GM23338 (cell line): ENCODE results near the gene ST6GALNAC4. TPM values are rescaled to one million over a fixed set of nuclear protein-coding genes. Genes with fewer than 3 reads are reported as not detected.

Experiments used
- ATAC-seq: fragments of 200-7000 bp; cut with Tn5 transposase; 3 replicates; pipeline ENCODE4 v1.9.1; 2020
- DNase-seq: peaks from one replicate; pipeline ENCODE4 v3.0.0-alpha.2; 2015; ENCODE audit warnings: low spot score
- H2AFZ ChIP-seq: fragments of 200-600 bp; sonication (generic); 2 replicates; pipeline ENCODE4 v1.8.0; 2016; ENCODE audit warnings: antibody characterized with exemption, mild to moderate bottlenecking, moderate library complexity
- H3F3A ChIP-seq: fragments of 200-600 bp; sonication (generic); replicated peaks from 2 replicates; pipeline ENCODE4 v1.8.0; 2017; ENCODE audit warnings: antibody characterized with exemption, mixed run types, low read depth
- H3K27ac ChIP-seq: fragments of 200-600 bp; sonication (generic); 2 replicates; pipeline ENCODE4 v1.6.1; 2016; ENCODE audit warnings: low read depth
- H3K27me3 ChIP-seq: fragments of 200-600 bp; sonication (generic); 2 replicates; pipeline ENCODE4 v1.8.0; 2016; ENCODE audit warnings: mild to moderate bottlenecking, mixed run types, moderate library complexity; ENCODE audit not compliant: insufficient read depth
- H3K36me3 ChIP-seq: fragments of 200-600 bp; sonication (generic); 2 replicates; pipeline ENCODE4 v1.8.0; 2016; ENCODE audit warnings: mild to moderate bottlenecking; ENCODE audit not compliant: insufficient read depth
- H3K4me1 ChIP-seq: fragments of 200-600 bp; sonication (generic); 2 replicates; pipeline ENCODE4 v1.8.0; 2016; ENCODE audit warnings: mild to moderate bottlenecking, moderate library complexity; ENCODE audit not compliant: insufficient read depth
- H3K4me2 ChIP-seq: fragments of 200-600 bp; sonication (generic); 2 replicates; pipeline ENCODE4 v1.7.1; 2017; ENCODE audit warnings: mixed run types
- H3K4me3 ChIP-seq: fragments of 200-600 bp; sonication (generic); 2 replicates; pipeline ENCODE4 v1.6.1; 2016; ENCODE audit warnings: mixed run types
- H3K79me2 ChIP-seq: fragments of 200-600 bp; sonication (generic); replicated peaks from 2 replicates; pipeline ENCODE4 v1.8.0; 2017; ENCODE audit warnings: mild to moderate bottlenecking; ENCODE audit not compliant: insufficient read depth
- H3K9me2 ChIP-seq: fragments of 200-600 bp; sonication (generic); 2 replicates; pipeline ENCODE4 v1.8.0; 2017; ENCODE audit not compliant: insufficient read depth
- H4K20me1 ChIP-seq: fragments of 200-600 bp; sonication (generic); replicated peaks from 2 replicates; pipeline ENCODE4 v1.8.0; 2017; ENCODE audit warnings: mild to moderate bottlenecking; ENCODE audit not compliant: insufficient read depth
- H3K27ac Mint-ChIP-seq: 2 replicates; pipeline ENCODE4 v1.8.0; 2020; ENCODE audit warnings: inconsistent platforms, mild to moderate bottlenecking, moderate library complexity, mixed read lengths
- H3K27me3 Mint-ChIP-seq: 3 replicates; pipeline ENCODE4 v1.8.0; 2022; ENCODE audit warnings: low read depth, mild to moderate bottlenecking, moderate library complexity, mixed read lengths, inconsistent platforms; ENCODE audit not compliant: insufficient read depth, poor library complexity
- H3K36me3 Mint-ChIP-seq: 3 replicates; pipeline ENCODE4 v1.8.0; 2021; ENCODE audit warnings: low read depth, mild to moderate bottlenecking, inconsistent platforms, moderate library complexity, mixed read lengths
- H3K4me1 Mint-ChIP-seq: 3 replicates; pipeline ENCODE4 v1.8.0; 2020; ENCODE audit warnings: mild to moderate bottlenecking, inconsistent platforms, mixed read lengths
- H3K4me3 Mint-ChIP-seq: 3 replicates; pipeline ENCODE4 v1.8.0; 2021; ENCODE audit warnings: moderate library complexity, mild to moderate bottlenecking, inconsistent platforms, mixed read lengths
- H3K9me3 Mint-ChIP-seq: 3 replicates; pipeline ENCODE4 v1.8.0; 2020; ENCODE audit warnings: moderate library complexity, mild to moderate bottlenecking, inconsistent platforms, mixed read lengths
- CREB1 ChIP-seq: fragments of 250-450 bp; sonication (Bioruptor Pico); IDR thresholded peaks from 2 replicates; pipeline ENCODE4 v1.5.0; 2020; ENCODE audit warnings: low read depth, mild to moderate bottlenecking, moderate library complexity
- EZH2 ChIP-seq: fragments of 200-600 bp; sonication (generic); IDR thresholded peaks from one replicate; pipeline ENCODE4 v1.8.0; 2017; ENCODE audit warnings: antibody characterized with exemption, mild to moderate bottlenecking, low read depth; ENCODE audit not compliant: unreplicated experiment
- EZH2phosphoT487 ChIP-seq: fragments of 200-600 bp; sonication (generic); IDR thresholded peaks from one replicate; pipeline ENCODE4 v1.8.1; 2018; ENCODE audit warnings: antibody characterized with exemption; ENCODE audit not compliant: unreplicated experiment
- JUNB ChIP-seq: IDR thresholded peaks from one replicate; pipeline ENCODE4 v1.6.1; 2016; ENCODE audit warnings: antibody characterized with exemption; ENCODE audit not compliant: unreplicated experiment
- NANOG ChIP-seq: IDR thresholded peaks from 2 replicates; pipeline ENCODE4 v1.6.1; 2016; ENCODE audit warnings: antibody characterized with exemption, borderline replicate concordance
- POLR2AphosphoS5 ChIP-seq: IDR thresholded peaks from 2 replicates; pipeline ENCODE4 v1.6.1; 2016; ENCODE audit warnings: antibody characterized with exemption, low read depth
- STAT1 ChIP-seq: IDR thresholded peaks from one replicate; pipeline ENCODE4 v1.6.1; 2016; ENCODE audit warnings: antibody characterized with exemption; ENCODE audit not compliant: unreplicated experiment
- ZNF114 ChIP-seq: fragments of 250-450 bp; sonication (Bioruptor Pico); IDR thresholded peaks from 2 replicates; pipeline ENCODE4 v1.5.0; 2020; ENCODE audit warnings: mild to moderate bottlenecking, moderate library complexity
- ZNF331 ChIP-seq: fragments of 250-450 bp; sonication (Bioruptor Pico); IDR thresholded peaks from 2 replicates; pipeline ENCODE4 v1.5.0; 2020; ENCODE audit warnings: low read depth, mild to moderate bottlenecking, moderate library complexity
- polyA plus RNA-seq: library from polyadenylated mRNA; unstranded; fragments of >200 nt; fragmentation: Nextera tagmentation; extraction: Ambion mirVana; gene quantifications from 2 replicates; pipeline ENCODE4 v1.2.1, GENCODE V29; 2016
- total RNA-seq: library from RNA; depleted of rRNA; stranded (reverse); fragments of >200 nt; shearing (Covaris generic); gene quantifications from 2 replicates; pipeline ENCODE4 v1.2.3, GENCODE V29; 2014
- TF ChIP-seq, protein P1 (sequence below): IDR thresholded peaks from 2 replicates; pipeline ENCODE4 v1.6.1; 2016; ENCODE audit warnings: antibody characterized with exemption
- TF ChIP-seq, protein P2 (sequence below): IDR thresholded peaks from one replicate; pipeline ENCODE4 v1.6.1; 2018; ENCODE audit warnings: antibody characterized with exemption; ENCODE audit not compliant: unreplicated experiment
- TF ChIP-seq, protein P3 (sequence below): fragments of 250-450 bp; sonication (Bioruptor Pico); IDR thresholded peaks from 2 replicates; pipeline ENCODE4 v1.5.0; 2020; ENCODE audit warnings: mild to moderate bottlenecking, moderate library complexity
- TF ChIP-seq, protein P4 (sequence below), 2 experiments: fragments of 200-600 bp in 1 of 2; sonication (generic) in 1 of 2; conservative IDR thresholded peaks; 2 replicates each; pipeline versions ENCODE4 v1.5.1 to v1.6.1; 2016 to 2017; ENCODE audit warnings: antibody characterized with exemption in 2 of 2, low read depth in 2 of 2, mild to moderate bottlenecking in 2 of 2, moderate library complexity in 1 of 2

The ST6GALNAC4 gene
- total and polyA plus RNA-seq, 2 experiments from 2014 or later = 8.1 to 35.3 TPM

DNA sequence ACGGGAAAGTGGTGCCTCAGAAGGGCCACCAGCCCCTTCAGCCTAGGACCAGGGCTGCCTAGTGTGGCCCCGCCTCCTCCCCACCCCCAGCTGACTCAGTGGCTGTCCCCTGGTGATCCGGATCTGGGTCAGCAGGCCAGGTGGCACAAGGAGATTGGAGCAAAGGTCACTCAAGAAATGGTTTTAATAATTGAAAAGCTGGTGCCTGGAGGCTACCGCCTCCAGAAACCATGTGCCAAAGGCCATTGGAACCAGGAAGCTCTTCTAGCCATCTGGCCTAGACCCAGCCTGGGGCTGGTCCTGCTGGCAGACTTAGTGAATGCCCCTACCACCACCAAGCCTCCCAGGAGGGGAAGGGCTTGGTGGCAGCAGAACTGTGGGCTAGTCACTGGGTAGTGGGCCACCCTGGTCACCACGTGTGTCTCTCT is 1.5 kb downstream of the ST6GALNAC4 start:
- H4K20me1 ChIP-seq = peaks cover 5% of the 10 kb centered on the region
- H3K9me2 ChIP-seq = no peaks in the 10 kb centered on the region
- H3K27me3 ChIP-seq = 0 out of 2 replicates have a peak, but pooled peaks cover 7% of the 10 kb centered on the region
- Mint-ChIP-seq H3K4me3 (no peak overlapping the region), H3K27ac (no peak overlapping the region), H3K36me3 (peaks cover 19% of the 10 kb centered on the region; the same call in 2 of the 3 replicates), H3K27me3 (peaks cover 12% of the 10 kb centered on the region), H3K4me1 (peaks cover 19% of the 10 kb centered on the region), H3K9me3 (no peaks in the 10 kb centered on the region; the same call in 2 of the 3 replicates)
- no peak for DNase-seq
- no peak overlapping the region for H3K27ac ChIP-seq
- no peaks in the 10 kb centered on the region for H3K36me3 ChIP-seq
- TF ChIP-seq, protein P1, sequence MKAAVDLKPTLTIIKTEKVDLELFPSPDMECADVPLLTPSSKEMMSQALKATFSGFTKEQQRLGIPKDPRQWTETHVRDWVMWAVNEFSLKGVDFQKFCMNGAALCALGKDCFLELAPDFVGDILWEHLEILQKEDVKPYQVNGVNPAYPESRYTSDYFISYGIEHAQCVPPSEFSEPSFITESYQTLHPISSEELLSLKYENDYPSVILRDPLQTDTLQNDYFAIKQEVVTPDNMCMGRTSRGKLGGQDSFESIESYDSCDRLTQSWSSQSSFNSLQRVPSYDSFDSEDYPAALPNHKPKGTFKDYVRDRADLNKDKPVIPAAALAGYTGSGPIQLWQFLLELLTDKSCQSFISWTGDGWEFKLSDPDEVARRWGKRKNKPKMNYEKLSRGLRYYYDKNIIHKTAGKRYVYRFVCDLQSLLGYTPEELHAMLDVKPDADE = no peak
- TF ChIP-seq CREB1 (CRISPR knock-in tag) (no peak), POLR2AphosphoS5 (no peak), EZH2phosphoT487 (no peak), JUNB (no peak), STAT1 (no peak), ZNF331 (CRISPR knock-in tag) (no peak), ZNF114 (CRISPR knock-in tag) (no peak), NANOG (no peak), EZH2 (no peak)
- TF ChIP-seq, protein P2, sequence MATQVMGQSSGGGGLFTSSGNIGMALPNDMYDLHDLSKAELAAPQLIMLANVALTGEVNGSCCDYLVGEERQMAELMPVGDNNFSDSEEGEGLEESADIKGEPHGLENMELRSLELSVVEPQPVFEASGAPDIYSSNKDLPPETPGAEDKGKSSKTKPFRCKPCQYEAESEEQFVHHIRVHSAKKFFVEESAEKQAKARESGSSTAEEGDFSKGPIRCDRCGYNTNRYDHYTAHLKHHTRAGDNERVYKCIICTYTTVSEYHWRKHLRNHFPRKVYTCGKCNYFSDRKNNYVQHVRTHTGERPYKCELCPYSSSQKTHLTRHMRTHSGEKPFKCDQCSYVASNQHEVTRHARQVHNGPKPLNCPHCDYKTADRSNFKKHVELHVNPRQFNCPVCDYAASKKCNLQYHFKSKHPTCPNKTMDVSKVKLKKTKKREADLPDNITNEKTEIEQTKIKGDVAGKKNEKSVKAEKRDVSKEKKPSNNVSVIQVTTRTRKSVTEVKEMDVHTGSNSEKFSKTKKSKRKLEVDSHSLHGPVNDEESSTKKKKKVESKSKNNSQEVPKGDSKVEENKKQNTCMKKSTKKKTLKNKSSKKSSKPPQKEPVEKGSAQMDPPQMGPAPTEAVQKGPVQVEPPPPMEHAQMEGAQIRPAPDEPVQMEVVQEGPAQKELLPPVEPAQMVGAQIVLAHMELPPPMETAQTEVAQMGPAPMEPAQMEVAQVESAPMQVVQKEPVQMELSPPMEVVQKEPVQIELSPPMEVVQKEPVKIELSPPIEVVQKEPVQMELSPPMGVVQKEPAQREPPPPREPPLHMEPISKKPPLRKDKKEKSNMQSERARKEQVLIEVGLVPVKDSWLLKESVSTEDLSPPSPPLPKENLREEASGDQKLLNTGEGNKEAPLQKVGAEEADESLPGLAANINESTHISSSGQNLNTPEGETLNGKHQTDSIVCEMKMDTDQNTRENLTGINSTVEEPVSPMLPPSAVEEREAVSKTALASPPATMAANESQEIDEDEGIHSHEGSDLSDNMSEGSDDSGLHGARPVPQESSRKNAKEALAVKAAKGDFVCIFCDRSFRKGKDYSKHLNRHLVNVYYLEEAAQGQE = no peak
- TF ChIP-seq, protein P3, sequence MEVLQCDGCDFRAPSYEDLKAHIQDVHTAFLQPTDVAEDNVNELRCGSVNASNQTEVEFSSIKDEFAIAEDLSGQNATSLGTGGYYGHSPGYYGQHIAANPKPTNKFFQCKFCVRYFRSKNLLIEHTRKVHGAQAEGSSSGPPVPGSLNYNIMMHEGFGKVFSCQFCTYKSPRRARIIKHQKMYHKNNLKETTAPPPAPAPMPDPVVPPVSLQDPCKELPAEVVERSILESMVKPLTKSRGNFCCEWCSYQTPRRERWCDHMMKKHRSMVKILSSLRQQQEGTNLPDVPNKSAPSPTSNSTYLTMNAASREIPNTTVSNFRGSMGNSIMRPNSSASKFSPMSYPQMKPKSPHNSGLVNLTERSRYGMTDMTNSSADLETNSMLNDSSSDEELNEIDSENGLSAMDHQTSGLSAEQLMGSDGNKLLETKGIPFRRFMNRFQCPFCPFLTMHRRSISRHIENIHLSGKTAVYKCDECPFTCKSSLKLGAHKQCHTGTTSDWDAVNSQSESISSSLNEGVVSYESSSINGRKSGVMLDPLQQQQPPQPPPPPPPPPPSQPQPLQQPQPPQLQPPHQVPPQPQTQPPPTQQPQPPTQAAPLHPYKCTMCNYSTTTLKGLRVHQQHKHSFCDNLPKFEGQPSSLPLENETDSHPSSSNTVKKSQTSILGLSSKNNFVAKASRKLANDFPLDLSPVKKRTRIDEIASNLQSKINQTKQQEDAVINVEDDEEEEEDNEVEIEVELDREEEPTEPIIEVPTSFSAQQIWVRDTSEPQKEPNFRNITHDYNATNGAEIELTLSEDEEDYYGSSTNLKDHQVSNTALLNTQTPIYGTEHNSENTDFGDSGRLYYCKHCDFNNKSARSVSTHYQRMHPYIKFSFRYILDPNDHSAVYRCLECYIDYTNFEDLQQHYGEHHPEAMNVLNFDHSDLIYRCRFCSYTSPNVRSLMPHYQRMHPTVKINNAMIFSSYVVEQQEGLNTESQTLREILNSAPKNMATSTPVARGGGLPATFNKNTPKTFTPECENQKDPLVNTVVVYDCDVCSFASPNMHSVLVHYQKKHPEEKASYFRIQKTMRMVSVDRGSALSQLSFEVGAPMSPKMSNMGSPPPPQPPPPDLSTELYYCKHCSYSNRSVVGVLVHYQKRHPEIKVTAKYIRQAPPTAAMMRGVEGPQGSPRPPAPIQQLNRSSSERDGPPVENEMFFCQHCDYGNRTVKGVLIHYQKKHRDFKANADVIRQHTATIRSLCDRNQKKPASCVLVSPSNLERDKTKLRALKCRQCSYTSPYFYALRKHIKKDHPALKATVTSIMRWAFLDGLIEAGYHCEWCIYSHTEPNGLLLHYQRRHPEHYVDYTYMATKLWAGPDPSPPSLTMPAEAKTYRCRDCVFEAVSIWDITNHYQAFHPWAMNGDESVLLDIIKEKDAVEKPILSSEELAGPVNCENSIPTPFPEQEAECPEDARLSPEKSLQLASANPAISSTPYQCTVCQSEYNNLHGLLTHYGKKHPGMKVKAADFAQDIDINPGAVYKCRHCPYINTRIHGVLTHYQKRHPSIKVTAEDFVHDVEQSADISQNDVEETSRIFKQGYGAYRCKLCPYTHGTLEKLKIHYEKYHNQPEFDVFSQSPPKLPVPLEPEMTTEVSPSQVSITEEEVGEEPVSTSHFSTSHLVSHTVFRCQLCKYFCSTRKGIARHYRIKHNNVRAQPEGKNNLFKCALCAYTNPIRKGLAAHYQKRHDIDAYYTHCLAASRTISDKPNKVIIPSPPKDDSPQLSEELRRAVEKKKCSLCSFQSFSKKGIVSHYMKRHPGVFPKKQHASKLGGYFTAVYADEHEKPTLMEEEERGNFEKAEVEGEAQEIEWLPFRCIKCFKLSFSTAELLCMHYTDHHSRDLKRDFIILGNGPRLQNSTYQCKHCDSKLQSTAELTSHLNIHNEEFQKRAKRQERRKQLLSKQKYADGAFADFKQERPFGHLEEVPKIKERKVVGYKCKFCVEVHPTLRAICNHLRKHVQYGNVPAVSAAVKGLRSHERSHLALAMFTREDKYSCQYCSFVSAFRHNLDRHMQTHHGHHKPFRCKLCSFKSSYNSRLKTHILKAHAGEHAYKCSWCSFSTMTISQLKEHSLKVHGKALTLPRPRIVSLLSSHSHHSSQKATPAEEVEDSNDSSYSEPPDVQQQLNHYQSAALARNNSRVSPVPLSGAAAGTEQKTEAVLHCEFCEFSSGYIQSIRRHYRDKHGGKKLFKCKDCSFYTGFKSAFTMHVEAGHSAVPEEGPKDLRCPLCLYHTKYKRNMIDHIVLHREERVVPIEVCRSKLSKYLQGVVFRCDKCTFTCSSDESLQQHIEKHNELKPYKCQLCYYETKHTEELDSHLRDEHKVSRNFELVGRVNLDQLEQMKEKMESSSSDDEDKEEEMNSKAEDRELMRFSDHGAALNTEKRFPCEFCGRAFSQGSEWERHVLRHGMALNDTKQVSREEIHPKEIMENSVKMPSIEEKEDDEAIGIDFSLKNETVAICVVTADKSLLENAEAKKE = no peak
- TF ChIP-seq, protein P4, sequence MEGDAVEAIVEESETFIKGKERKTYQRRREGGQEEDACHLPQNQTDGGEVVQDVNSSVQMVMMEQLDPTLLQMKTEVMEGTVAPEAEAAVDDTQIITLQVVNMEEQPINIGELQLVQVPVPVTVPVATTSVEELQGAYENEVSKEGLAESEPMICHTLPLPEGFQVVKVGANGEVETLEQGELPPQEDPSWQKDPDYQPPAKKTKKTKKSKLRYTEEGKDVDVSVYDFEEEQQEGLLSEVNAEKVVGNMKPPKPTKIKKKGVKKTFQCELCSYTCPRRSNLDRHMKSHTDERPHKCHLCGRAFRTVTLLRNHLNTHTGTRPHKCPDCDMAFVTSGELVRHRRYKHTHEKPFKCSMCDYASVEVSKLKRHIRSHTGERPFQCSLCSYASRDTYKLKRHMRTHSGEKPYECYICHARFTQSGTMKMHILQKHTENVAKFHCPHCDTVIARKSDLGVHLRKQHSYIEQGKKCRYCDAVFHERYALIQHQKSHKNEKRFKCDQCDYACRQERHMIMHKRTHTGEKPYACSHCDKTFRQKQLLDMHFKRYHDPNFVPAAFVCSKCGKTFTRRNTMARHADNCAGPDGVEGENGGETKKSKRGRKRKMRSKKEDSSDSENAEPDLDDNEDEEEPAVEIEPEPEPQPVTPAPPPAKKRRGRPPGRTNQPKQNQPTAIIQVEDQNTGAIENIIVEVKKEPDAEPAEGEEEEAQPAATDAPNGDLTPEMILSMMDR (conservative IDR thresholded peaks at IDR 0.05; ENCODE audit: low read depth in 2 of 2) = no peak
- no peak overlapping the region for H3K4me2 ChIP-seq
- no peak overlapping the region for H2AFZ ChIP-seq
- no peaks in the 10 kb centered on the region for H3K79me2 ChIP-seq
- peaks cover 8% of the 10 kb centered on the region; the same call in 1 of the 2 replicates for H3K4me1 ChIP-seq
- no peak for ATAC-seq
- peaks cover 15% of the 10 kb centered on the region; the same call in 1 of the 2 replicates for H3F3A ChIP-seq
- no peak overlapping the region for H3K4me3 ChIP-seq
